H1 (cell line): ENCODE data around the gene WNT7A. TPM values are rescaled to one million over a fixed set of nuclear protein-coding genes. Genes with fewer than 3 reads are reported as not detected.

Source experiments
- CTCF ChIA-PET: fragments of 300-600 bp; sonication (Branson Sonifier 250); formaldehyde crosslinking; loops from one replicate; lab custom pipeline; 2021; ENCODE audit not compliant: partially characterized antibody; lab: Charles Lee
- POLR2A ChIA-PET: fragments of 300-600 bp; sonication (Branson Sonifier 250); formaldehyde crosslinking; loops from one replicate; lab custom pipeline; 2021; ENCODE audit warnings: inconsistent platforms; ENCODE audit not compliant: partially characterized antibody; lab: Charles Lee
- DNase-seq, 2 experiments: peaks; one replicate each; pipeline versions ENCODE4 v3.0.0 to v3.0.0-alpha.2; 2010 to 2022; ENCODE audit warnings: low spot score in 2 of 2, low read depth in 1 of 2, mixed read lengths in 1 of 2
- FAIRE-seq: peaks from 2 replicates; lab custom pipeline; 2011; peaks lifted over from hg19 to GRCh38; lab: Jason Lieb, UNC
- H2AFZ ChIP-seq: 2 replicates; pipeline ENCODE4 v1.8.1; 2012; ENCODE audit warnings: low read length, inconsistent platforms
- H2AK5ac ChIP-seq: 2 replicates; pipeline ENCODE4 v1.6.1; 2013; ENCODE audit warnings: low read depth, low read length
- H2BK120ac ChIP-seq: replicated peaks from 2 replicates; pipeline ENCODE3; 2013; ENCODE audit warnings: low read depth, low read length, inconsistent platforms
- H2BK12ac ChIP-seq: 2 replicates; pipeline ENCODE4 v1.6.1; 2013; ENCODE audit warnings: low read depth, low read length
- H2BK15ac ChIP-seq: 2 replicates; pipeline ENCODE4 v1.6.1; 2013; ENCODE audit warnings: low read length
- H2BK20ac ChIP-seq: 2 replicates; pipeline ENCODE4 v1.6.1; 2013; ENCODE audit warnings: low read length
- H2BK5ac ChIP-seq: 2 replicates; pipeline ENCODE4 v1.6.1; 2013; ENCODE audit warnings: low read depth, low read length
- H3K14ac ChIP-seq: 2 replicates; pipeline ENCODE4 v1.6.1; 2013; ENCODE audit warnings: inconsistent platforms; ENCODE audit not compliant: insufficient read length
- H3K18ac ChIP-seq: 2 replicates; pipeline ENCODE4 v1.6.1; 2013; ENCODE audit warnings: low read length; ENCODE audit errors: extremely low read depth
- H3K23ac ChIP-seq: 2 replicates; pipeline ENCODE4 v1.6.1; 2013; ENCODE audit warnings: inconsistent platforms; ENCODE audit not compliant: insufficient read length
- H3K23me2 ChIP-seq: 2 replicates; pipeline ENCODE4 v1.6.1; 2013; ENCODE audit warnings: low read depth, low read length
- H3K27ac ChIP-seq: 2 replicates; pipeline ENCODE4 v1.6.1; 2011; ENCODE audit warnings: low read depth, low read length, inconsistent platforms
- H3K27me3 ChIP-seq, 4 experiments: replicated peaks in 1 of 4; 1 replicate in 1 of 4; 2 replicates in 3 of 4; pipeline versions ENCODE4 v1.6.1 to v1.8.1; 2011 to 2013; ENCODE audit warnings: low read length in 3 of 4, mild to moderate bottlenecking in 3 of 4, inconsistent platforms in 2 of 4, mixed read lengths in 2 of 4, moderate library complexity in 1 of 4; ENCODE audit not compliant: control insufficient read depth in 3 of 4, insufficient read depth in 3 of 4; ENCODE audit errors: extremely low read depth in 1 of 4
- H3K36me3 ChIP-seq, 4 experiments: 2 replicates each; pipeline versions ENCODE4 v1.6.1 to v1.8.1; 2011 to 2013; ENCODE audit warnings: mild to moderate bottlenecking in 4 of 4, low read length in 3 of 4, moderate library complexity in 2 of 4, control low read depth in 1 of 4, inconsistent platforms in 1 of 4; ENCODE audit not compliant: insufficient read depth in 4 of 4, control insufficient read depth in 2 of 4
- H3K4ac ChIP-seq: replicated peaks from 2 replicates; pipeline ENCODE3; 2013; ENCODE audit warnings: low read length, low read depth, mixed read lengths, inconsistent platforms; ENCODE audit not compliant: insufficient read length
- H3K4me1 ChIP-seq, 4 experiments: replicated peaks in 1 of 4; 1 replicate in 1 of 4; 2 replicates in 3 of 4; pipeline versions ENCODE4 v1.6.1 to v1.8.1; 2011 to 2013; ENCODE audit warnings: low read length in 3 of 4, inconsistent platforms in 2 of 4, mixed read lengths in 1 of 4; ENCODE audit not compliant: insufficient read depth in 4 of 4, control insufficient read depth in 3 of 4
- H3K4me2 ChIP-seq, 2 experiments: 2 replicates each; pipeline versions ENCODE4 v1.6.1 to v1.8.1; 2011 to 2013; ENCODE audit warnings: low read depth in 2 of 2, low read length in 2 of 2, control low read depth in 1 of 2, inconsistent platforms in 1 of 2, mild to moderate bottlenecking in 1 of 2; ENCODE audit not compliant: insufficient read depth in 1 of 2
- H3K4me3 ChIP-seq, 4 experiments: fragments of 200-600, 300-600 bp in 1 of 4; sonication (generic), shearing (Covaris generic), sonication (Bioruptor Twin) in 1 of 4; 2 replicates each; pipeline versions ENCODE4 v1.5.1 to v1.8.1; 2011 to 2016; ENCODE audit warnings: low read length in 4 of 4, low read depth in 3 of 4, control low read depth in 2 of 4, inconsistent platforms in 2 of 4, mild to moderate bottlenecking in 2 of 4, mixed read lengths in 1 of 4, moderate library complexity in 1 of 4; ENCODE audit not compliant: insufficient read depth in 2 of 4; ENCODE audit errors: extremely low read depth in 1 of 4
- H3K56ac ChIP-seq: replicated peaks from 2 replicates; pipeline ENCODE3; 2013; ENCODE audit warnings: low read depth, mild to moderate bottlenecking, mixed read lengths, low read length, inconsistent platforms; ENCODE audit not compliant: insufficient read length
- H3K79me1 ChIP-seq: 2 replicates; pipeline ENCODE4 v1.6.1; 2013; ENCODE audit warnings: low read depth, low read length, control low read depth
- H3K79me2 ChIP-seq, 2 experiments: 2 replicates each; pipeline versions ENCODE4 v1.6.1 to v1.8.1; 2012 to 2013; ENCODE audit warnings: low read length in 2 of 2, mild to moderate bottlenecking in 2 of 2, inconsistent platforms in 1 of 2; ENCODE audit not compliant: insufficient read depth in 2 of 2, control insufficient read depth in 1 of 2
- H3K9ac ChIP-seq, 4 experiments: replicated peaks in 1 of 4; 1 replicate in 1 of 4; 2 replicates in 3 of 4; pipeline versions ENCODE4 v1.6.1 to v1.8.1; 2011 to 2013; ENCODE audit warnings: low read depth in 3 of 4, low read length in 3 of 4, control low read depth in 2 of 4, mild to moderate bottlenecking in 2 of 4, moderate library complexity in 2 of 4, inconsistent platforms in 1 of 4; ENCODE audit errors: extremely low read depth in 1 of 4
- H3K9me3 ChIP-seq, 2 experiments: 2 replicates each; pipeline versions ENCODE4 v1.6.1 to v1.8.1; 2012 to 2013; ENCODE audit warnings: mild to moderate bottlenecking in 2 of 2, moderate library complexity in 2 of 2, control low read depth in 1 of 2, inconsistent platforms in 1 of 2, low read depth in 1 of 2, low read length in 1 of 2, mixed read lengths in 1 of 2; ENCODE audit not compliant: insufficient read depth in 2 of 2
- H4K20me1 ChIP-seq, 2 experiments: replicated peaks in 1 of 2; 2 replicates each; pipeline versions ENCODE3 to v1.8.1; 2011 to 2013; ENCODE audit warnings: inconsistent platforms in 2 of 2, low read length in 2 of 2, mild to moderate bottlenecking in 1 of 2; ENCODE audit not compliant: insufficient read depth in 2 of 2, control insufficient read depth in 1 of 2
- H4K5ac ChIP-seq: 2 replicates; pipeline ENCODE4 v1.6.1; 2013; ENCODE audit warnings: low read length, low read depth, mixed read lengths, inconsistent platforms; ENCODE audit not compliant: insufficient read length
- H4K8ac ChIP-seq: 2 replicates; pipeline ENCODE4 v1.8.0; 2013; ENCODE audit warnings: mild to moderate bottlenecking, moderate library complexity, low read length, inconsistent platforms; ENCODE audit not compliant: insufficient read depth; ENCODE audit errors: extremely low read depth
- H4K91ac ChIP-seq: replicated peaks from 2 replicates; pipeline ENCODE3; 2013; ENCODE audit warnings: low read length, mixed read lengths, inconsistent platforms; ENCODE audit not compliant: insufficient read length
- MAFK ChIP-seq: IDR thresholded peaks from 2 replicates; pipeline ENCODE4 v1.6.1; 2012; ENCODE audit warnings: low read depth, mild to moderate bottlenecking, improper control_type of control experiment, low read length
- NRF1 ChIP-seq: IDR thresholded peaks from 2 replicates; pipeline ENCODE4 v1.6.1; 2011; ENCODE audit warnings: mild to moderate bottlenecking, low read depth, low read length, improper control_type of control experiment
- PHF8 ChIP-seq: fragments of 200-600 bp; sonication (generic); conservative IDR thresholded peaks from 2 replicates; pipeline ENCODE4 v1.7.1; 2012; ENCODE audit warnings: low read depth, mild to moderate bottlenecking, inconsistent platforms, low read length, moderate library complexity
- POLR2A ChIP-seq, 2 experiments: IDR thresholded peaks; 1 replicate in 1 of 2; 2 replicates in 1 of 2; pipeline ENCODE4 v1.6.1; 2011; ENCODE audit warnings: low read depth in 2 of 2, low read length in 2 of 2, mild to moderate bottlenecking in 2 of 2; ENCODE audit errors: control extremely low read depth in 1 of 2
- POU5F1 ChIP-seq: IDR thresholded peaks from 2 replicates; pipeline ENCODE4 v1.6.1; 2011; ENCODE audit warnings: low read depth, mild to moderate bottlenecking, low read length, moderate library complexity
- RFX5 ChIP-seq: IDR thresholded peaks from 2 replicates; pipeline ENCODE4 v1.6.1; 2011; ENCODE audit warnings: low read depth, low read length, improper control_type of control experiment, borderline replicate concordance
- SAP30 ChIP-seq: fragments of 300-600 bp; sonication (generic); IDR thresholded peaks from 2 replicates; pipeline ENCODE4 v1.7.1; 2012; ENCODE audit warnings: low read length, moderate library complexity, mild to moderate bottlenecking, inconsistent platforms; ENCODE audit not compliant: insufficient read depth, insufficient replicate concordance
- YY1 ChIP-seq: IDR thresholded peaks from 2 replicates; pipeline ENCODE4 v1.6.1; 2011; ENCODE audit warnings: low read depth, mild to moderate bottlenecking, low read length
- WGBS, 2 experiments: shearing (Covaris generic) in 1 of 2; methylation state at CpG; one replicate each; pipeline versions ENCODE4 v1.1.6 to v1.1.7; 2013 to 2015; ENCODE audit warnings: low lambda C conversion rate in 2 of 2, mixed read lengths in 2 of 2, inconsistent platforms in 1 of 2, low coverage in 1 of 2, missing lambda C conversion rate in 1 of 2; ENCODE audit not compliant: insufficient replicate concordance in 2 of 2, insufficient coverage in 1 of 2, insufficient read length in 1 of 2; ENCODE audit errors: extremely low coverage in 1 of 2, missing lambda C conversion rate in 1 of 2; 5-methylcytosine and 5-hydroxymethylcytosine counted together
- polyA plus RNA-seq, 7 experiments: library from polyadenylated mRNA; depleted of rRNA in 3 of 7; stranded (reverse) in 5 of 7; unstranded in 2 of 7; fragments of >200 nt in 5 of 7; fragments of 200-250 nt in 2 of 7; gene quantifications; 1 replicate in 5 of 7; 2 replicates in 1 of 7; 4 replicates in 1 of 7; pipeline versions ENCODE4 v1.2.1 to v1.2.3, GENCODE V29; 2011 to 2013; ENCODE audit warnings: missing spikeins in 2 of 7, mixed read lengths in 2 of 7
- total RNA-seq: library from RNA; stranded (reverse); fragmentation: NEBNext Ultra II Directional; extraction: Animal tissue kit (Norgen Biotek cat#: 25700); gene quantifications from 2 replicates; pipeline ENCODE4 v1.2.1, GENCODE V29; 2021
- TF ChIP-seq, protein P1 (sequence below): IDR thresholded peaks from 2 replicates; pipeline ENCODE4 v1.6.1; 2012; ENCODE audit warnings: inconsistent platforms
- TF ChIP-seq, protein P2 (sequence below), 3 experiments: IDR thresholded peaks; 1 replicate in 2 of 3; 2 replicates in 1 of 3; pipeline versions ENCODE4 v1.5.1 to v1.6.1; 2011; ENCODE audit warnings: low read length in 3 of 3, mild to moderate bottlenecking in 3 of 3, inconsistent platforms in 2 of 3, low read depth in 1 of 3, moderate library complexity in 1 of 3; ENCODE audit not compliant: insufficient read depth in 1 of 3; ENCODE audit errors: control extremely low read depth in 1 of 3
- TF ChIP-seq, protein P3 (sequence below): IDR thresholded peaks from 2 replicates; pipeline ENCODE4 v1.6.1; 2012; ENCODE audit warnings: inconsistent platforms

The WNT7A gene
- total and polyA plus RNA-seq, 2 of the 8 experiments (the other 6 are each of a cell fraction or from before 2014, with no cell fraction given): 0.02 TPM; not detected in 1

DNA sequence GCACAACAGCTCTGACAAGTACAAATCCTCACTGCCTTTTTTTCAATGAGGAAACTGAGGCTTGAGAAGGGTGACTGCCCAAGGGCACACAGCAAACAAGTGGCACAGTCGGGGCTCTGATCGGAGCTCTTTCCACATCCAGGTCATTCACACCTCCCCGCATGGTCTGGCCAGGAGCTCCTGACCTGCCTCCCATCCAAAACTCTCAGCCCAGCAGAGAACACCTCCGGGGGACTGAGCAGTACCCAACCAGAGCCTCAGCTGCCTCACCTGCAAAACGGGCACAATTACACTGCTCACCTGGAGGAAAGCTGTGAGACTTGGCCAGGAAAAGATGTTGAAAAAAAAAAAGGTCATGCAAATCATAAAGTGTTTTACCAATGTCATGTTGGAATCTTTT, 36.5 kb downstream of the WNT7A start:
- 90% methylated on average over 5 of the region's 5 CpGs; no CpG with 5 or more reads in 1 of the 2 experiments for WGBS, 2 experiments
- POLR2A ChIA-PET: interaction anchor here (0.9 kb wide), 1 partner anchor 35 kb away, joined by 3 read pairs; no protein-coding TSS in a partner anchor
- TF ChIP-seq PHF8 (no peak), POU5F1 (no peak), SAP30 (no peak), MAFK (no peak), YY1 (no peak), RFX5 (no peak), POLR2A (IDR thresholded peaks at IDR 0.05; ENCODE audit: control extremely low read depth in 1 of 2, low read depth in 2 of 2, low read length in 2 of 2) (no peak), NRF1 (no peak)
- TF ChIP-seq, protein P1, sequence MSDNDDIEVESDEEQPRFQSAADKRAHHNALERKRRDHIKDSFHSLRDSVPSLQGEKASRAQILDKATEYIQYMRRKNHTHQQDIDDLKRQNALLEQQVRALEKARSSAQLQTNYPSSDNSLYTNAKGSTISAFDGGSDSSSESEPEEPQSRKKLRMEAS: no peak
- TF ChIP-seq, protein P2, sequence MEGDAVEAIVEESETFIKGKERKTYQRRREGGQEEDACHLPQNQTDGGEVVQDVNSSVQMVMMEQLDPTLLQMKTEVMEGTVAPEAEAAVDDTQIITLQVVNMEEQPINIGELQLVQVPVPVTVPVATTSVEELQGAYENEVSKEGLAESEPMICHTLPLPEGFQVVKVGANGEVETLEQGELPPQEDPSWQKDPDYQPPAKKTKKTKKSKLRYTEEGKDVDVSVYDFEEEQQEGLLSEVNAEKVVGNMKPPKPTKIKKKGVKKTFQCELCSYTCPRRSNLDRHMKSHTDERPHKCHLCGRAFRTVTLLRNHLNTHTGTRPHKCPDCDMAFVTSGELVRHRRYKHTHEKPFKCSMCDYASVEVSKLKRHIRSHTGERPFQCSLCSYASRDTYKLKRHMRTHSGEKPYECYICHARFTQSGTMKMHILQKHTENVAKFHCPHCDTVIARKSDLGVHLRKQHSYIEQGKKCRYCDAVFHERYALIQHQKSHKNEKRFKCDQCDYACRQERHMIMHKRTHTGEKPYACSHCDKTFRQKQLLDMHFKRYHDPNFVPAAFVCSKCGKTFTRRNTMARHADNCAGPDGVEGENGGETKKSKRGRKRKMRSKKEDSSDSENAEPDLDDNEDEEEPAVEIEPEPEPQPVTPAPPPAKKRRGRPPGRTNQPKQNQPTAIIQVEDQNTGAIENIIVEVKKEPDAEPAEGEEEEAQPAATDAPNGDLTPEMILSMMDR (IDR thresholded peaks at IDR 0.05; ENCODE audit: control extremely low read depth in 1 of 3, insufficient read depth in 1 of 3, low read depth in 1 of 3, low read length in 3 of 3): no peak
- TF ChIP-seq, protein P3, sequence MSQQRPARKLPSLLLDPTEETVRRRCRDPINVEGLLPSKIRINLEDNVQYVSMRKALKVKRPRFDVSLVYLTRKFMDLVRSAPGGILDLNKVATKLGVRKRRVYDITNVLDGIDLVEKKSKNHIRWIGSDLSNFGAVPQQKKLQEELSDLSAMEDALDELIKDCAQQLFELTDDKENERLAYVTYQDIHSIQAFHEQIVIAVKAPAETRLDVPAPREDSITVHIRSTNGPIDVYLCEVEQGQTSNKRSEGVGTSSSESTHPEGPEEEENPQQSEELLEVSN: no peak

More for the DNA sequence above, 36.5 kb downstream of the WNT7A start:
- Histone ChIP-seq H3K36me3 (no peaks in the 10 kb centered on the region), H4K8ac (no peak overlapping the region), H3K4me3 (no peak overlapping the region), H3K4ac (no peak overlapping the region), H3K23ac (no peak overlapping the region), H4K20me1 (no peaks in the 10 kb centered on the region), H3K79me2 (no peaks in the 10 kb centered on the region), H3K27ac (no peak overlapping the region), H3K9me3 (no peaks in the 10 kb centered on the region), H3K27me3 (no peaks in the 10 kb centered on the region), H3K4me2 (no peak overlapping the region), H3K14ac (no peak overlapping the region), H2BK15ac (no peak overlapping the region), H2AK5ac (no peak overlapping the region), H3K23me2 (peaks cover 2% of the 10 kb centered on the region; the same call in 1 of the 2 replicates), H2BK12ac (no peak overlapping the region), H3K56ac (no peak overlapping the region), H4K5ac (no peak overlapping the region), H3K9ac (no peak overlapping the region), H3K18ac (no peak overlapping the region), H2AFZ (no peak overlapping the region), H3K79me1 (no peaks in the 10 kb centered on the region), H2BK20ac (no peak overlapping the region), H4K91ac (no peak overlapping the region), H2BK120ac (no peak overlapping the region), H3K4me1 (peaks cover 0 to 6% (median 0%) of the 10 kb centered on the region in 4 experiments; a peak in 1 of 7 replicates), H2BK5ac (no peak overlapping the region)
- no peak for DNase-seq
- no peak for FAIRE-seq
- CTCF ChIA-PET: interaction anchor here (1.1 to 1.2 kb wide), 5 partner anchors 11 to 186 kb away, joined by 3 to 7 read pairs (median 3); no protein-coding TSS in a partner anchor
